Measurements from ENCODE around the gene TBX15.

GRCh38 chr1:118918940-118919259 is 69.2 kb downstream of the TBX15 start:
- TF ChIP-seq TCF7L2 (IDR thresholded peaks at IDR 0.05; ENCODE audit: low read depth, low read length) (no peak), CTCF (IDR thresholded peaks at IDR 0.05) (no peak), REST (IDR thresholded peaks at IDR 0.05; ENCODE audit: insufficient read depth in 1 of 2, low read depth in 2 of 2, low read length in 1 of 2) (no peak)
